Neural progenitor cell (in vitro differentiated cells): Measurements from ENCODE around the gene C7orf33.

Experiments
- EZH2 ChIP-seq: fragments of 200-600 bp; sonication (generic); IDR thresholded peaks from 2 replicates; pipeline ENCODE4 v1.6.1; 2017; ENCODE audit warnings: antibody characterized with exemption, mild to moderate bottlenecking, moderate library complexity
- TF ChIP-seq, protein P1 (sequence below): fragments of 200-600 bp; sonication (generic); IDR thresholded peaks from 2 replicates; pipeline ENCODE4 v1.5.1; 2017; ENCODE audit warnings: antibody characterized with exemption, mild to moderate bottlenecking

DNA sequence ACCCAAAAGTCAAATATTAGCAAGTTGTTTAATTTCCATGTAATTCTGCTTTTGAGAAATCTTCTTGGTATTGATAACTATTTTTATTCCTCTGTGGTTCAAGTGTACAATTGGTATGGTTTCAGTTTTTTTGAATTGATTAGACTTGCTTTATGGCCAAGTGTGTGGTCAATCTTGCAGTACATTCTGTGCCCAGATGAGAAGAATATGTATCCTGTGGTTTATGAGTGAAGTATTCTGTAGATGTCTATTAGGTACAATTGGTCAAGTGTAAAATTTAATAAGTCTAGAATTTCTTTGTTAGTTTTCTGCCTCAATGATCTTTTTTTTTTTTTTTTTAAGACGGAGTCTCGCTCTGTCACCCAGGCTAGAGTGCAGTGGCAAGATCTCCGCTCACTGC lies 36.6 kb upstream of the C7orf33 start:
- TF ChIP-seq, protein P1, sequence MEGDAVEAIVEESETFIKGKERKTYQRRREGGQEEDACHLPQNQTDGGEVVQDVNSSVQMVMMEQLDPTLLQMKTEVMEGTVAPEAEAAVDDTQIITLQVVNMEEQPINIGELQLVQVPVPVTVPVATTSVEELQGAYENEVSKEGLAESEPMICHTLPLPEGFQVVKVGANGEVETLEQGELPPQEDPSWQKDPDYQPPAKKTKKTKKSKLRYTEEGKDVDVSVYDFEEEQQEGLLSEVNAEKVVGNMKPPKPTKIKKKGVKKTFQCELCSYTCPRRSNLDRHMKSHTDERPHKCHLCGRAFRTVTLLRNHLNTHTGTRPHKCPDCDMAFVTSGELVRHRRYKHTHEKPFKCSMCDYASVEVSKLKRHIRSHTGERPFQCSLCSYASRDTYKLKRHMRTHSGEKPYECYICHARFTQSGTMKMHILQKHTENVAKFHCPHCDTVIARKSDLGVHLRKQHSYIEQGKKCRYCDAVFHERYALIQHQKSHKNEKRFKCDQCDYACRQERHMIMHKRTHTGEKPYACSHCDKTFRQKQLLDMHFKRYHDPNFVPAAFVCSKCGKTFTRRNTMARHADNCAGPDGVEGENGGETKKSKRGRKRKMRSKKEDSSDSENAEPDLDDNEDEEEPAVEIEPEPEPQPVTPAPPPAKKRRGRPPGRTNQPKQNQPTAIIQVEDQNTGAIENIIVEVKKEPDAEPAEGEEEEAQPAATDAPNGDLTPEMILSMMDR: no peak
- TF ChIP-seq EZH2: no peak
